ENCODE results near the gene KCNH8.
A peak's percentile ranks its signal among the peaks of the same experiment; 100 is the strongest.

KCNH8 gene

GRCh38 chr3:19139863-19140262 is 8.4 kb upstream of the KCNH8 start:
- Histone ChIP-seq H3K9ac (ENCODE audit: low read depth, low read length) (no peak overlapping the region), H3K27me3 (ENCODE audit: insufficient read depth, low read length) (no peaks in the 10 kb centered on the region), H3K9me3 (ENCODE audit: insufficient read depth, low read depth, low read length) (no peaks in the 10 kb centered on the region), H3K27ac (ENCODE audit: low read depth, low read length) (no peak overlapping the region), H3K36me3 (ENCODE audit: insufficient read depth, low read length) (no peaks in the 10 kb centered on the region), H3K4me1 (ENCODE audit: insufficient read depth, low read length) (peaks cover 10% of the 10 kb centered on the region), H3K4me3 (ENCODE audit: low read length) (no peak overlapping the region)
- 97% methylated on average over 1 of the region's 1 CpG for WGBS

GRCh38 chr3:19146685-19147650 is 1.3 kb upstream of the KCNH8 start:
- peak overlapping the region; percentile 87 for H3K9ac ChIP-seq (ENCODE audit: low read depth, low read length)
- H3K27me3 ChIP-seq (ENCODE audit: insufficient read depth, low read length), result peaks cover 13% of the 10 kb centered on the region
- H3K4me1 ChIP-seq (ENCODE audit: insufficient read depth, low read length), result peaks cover 15% of the 10 kb centered on the region
- under 1% methylated on average over 54 of the region's 60 CpGs for WGBS
- H3K27ac ChIP-seq (ENCODE audit: low read depth, low read length), result peak overlapping the region; percentile 94
- H3K9me3 ChIP-seq (ENCODE audit: insufficient read depth, low read depth, low read length), result no peaks in the 10 kb centered on the region
- H3K4me3 ChIP-seq (ENCODE audit: low read length), result peak overlapping the region; percentile 90
- H3K36me3 ChIP-seq (ENCODE audit: insufficient read depth, low read length), result no peaks in the 10 kb centered on the region

GRCh38 chr3:19148768-19149091 is 420 bp downstream of the KCNH8 start:
- Histone ChIP-seq H3K36me3 (ENCODE audit: insufficient read depth, low read length) (no peaks in the 10 kb centered on the region), H3K27ac (ENCODE audit: low read depth, low read length) (no peak overlapping the region), H3K27me3 (ENCODE audit: insufficient read depth, low read length) (peaks cover 13% of the 10 kb centered on the region), H3K4me3 (ENCODE audit: low read length) (peak overlapping the region; percentile 90), H3K9me3 (ENCODE audit: insufficient read depth, low read depth, low read length) (no peaks in the 10 kb centered on the region), H3K9ac (ENCODE audit: low read depth, low read length) (no peak overlapping the region), H3K4me1 (ENCODE audit: insufficient read depth, low read length) (peaks cover 4% of the 10 kb centered on the region; the same call in 1 of the 2 replicates)
- 1% methylated on average over 12 of the region's 12 CpGs for WGBS

GRCh38 chr3:19149368-19149767 is 1.1 kb downstream of the KCNH8 start:
- Histone ChIP-seq H3K4me1 (ENCODE audit: insufficient read depth, low read length) (peaks cover 4% of the 10 kb centered on the region; the same call in 1 of the 2 replicates), H3K27ac (ENCODE audit: low read depth, low read length) (no peak overlapping the region), H3K9me3 (ENCODE audit: insufficient read depth, low read depth, low read length) (no peaks in the 10 kb centered on the region), H3K27me3 (ENCODE audit: insufficient read depth, low read length) (peaks cover 13% of the 10 kb centered on the region), H3K36me3 (ENCODE audit: insufficient read depth, low read length) (no peaks in the 10 kb centered on the region), H3K4me3 (ENCODE audit: low read length) (peak overlapping the region; percentile 90), H3K9ac (ENCODE audit: low read depth, low read length) (no peak overlapping the region)
- 1% methylated on average over 6 of the region's 6 CpGs for WGBS

- H3K4me1 ChIP-seq (ENCODE audit: insufficient read depth, low read length), result peaks cover 4% of the 10 kb centered on the region; the same call in 1 of the 2 replicates
- no peaks in the 10 kb centered on the region for H3K9me3 ChIP-seq (ENCODE audit: insufficient read depth, low read depth, low read length)
- H3K27ac ChIP-seq (ENCODE audit: low read depth, low read length), result no peak overlapping the region
- no peak overlapping the region for H3K4me3 ChIP-seq (ENCODE audit: low read length)
- H3K36me3 ChIP-seq (ENCODE audit: insufficient read depth, low read length), result no peaks in the 10 kb centered on the region
- H3K27me3 ChIP-seq (ENCODE audit: insufficient read depth, low read length), result peaks cover 13% of the 10 kb centered on the region
- no peak overlapping the region for H3K9ac ChIP-seq (ENCODE audit: low read depth, low read length)
- WGBS, result 88% methylated on average over 1 of the region's 1 CpG
Measured at GRCh38 chr3:19151171-19151570, 2.9 kb downstream of the KCNH8 start.

- Histone ChIP-seq H3K4me1 (ENCODE audit: insufficient read depth, low read length) (0 out of 2 replicates have a peak, but pooled peaks cover 1% of the 10 kb centered on the region), H3K4me3 (ENCODE audit: low read length) (no peak overlapping the region), H3K9ac (ENCODE audit: low read depth, low read length) (no peak overlapping the region), H3K27me3 (ENCODE audit: insufficient read depth, low read length) (no peaks in the 10 kb centered on the region), H3K36me3 (ENCODE audit: insufficient read depth, low read length) (no peaks in the 10 kb centered on the region), H3K27ac (ENCODE audit: low read depth, low read length) (no peak overlapping the region), H3K9me3 (ENCODE audit: insufficient read depth, low read depth, low read length) (no peaks in the 10 kb centered on the region)
- 92% methylated on average over 3 of the region's 3 CpGs for WGBS
Measured at GRCh38 chr3:19154693-19155250, 6.5 kb downstream of the KCNH8 start.

GRCh38 chr3:19155375-19155774 is 7.1 kb downstream of the KCNH8 start:
- 87% methylated on average over 2 of the region's 2 CpGs for WGBS
- Histone ChIP-seq H3K27me3 (ENCODE audit: insufficient read depth, low read length) (no peaks in the 10 kb centered on the region), H3K9ac (ENCODE audit: low read depth, low read length) (no peak overlapping the region), H3K4me1 (ENCODE audit: insufficient read depth, low read length) (peaks cover 2% of the 10 kb centered on the region; the same call in 1 of the 2 replicates), H3K9me3 (ENCODE audit: insufficient read depth, low read depth, low read length) (no peaks in the 10 kb centered on the region), H3K36me3 (ENCODE audit: insufficient read depth, low read length) (no peaks in the 10 kb centered on the region), H3K27ac (ENCODE audit: low read depth, low read length) (no peak overlapping the region), H3K4me3 (ENCODE audit: low read length) (no peak overlapping the region)

GRCh38 chr3:19159966-19160635 is 11.8 kb downstream of the KCNH8 start:
- no peak overlapping the region for H3K9ac ChIP-seq (ENCODE audit: low read depth, low read length)
- H3K27ac ChIP-seq (ENCODE audit: low read depth, low read length), result no peak overlapping the region
- H3K36me3 ChIP-seq (ENCODE audit: insufficient read depth, low read length), result no peaks in the 10 kb centered on the region
- no peaks in the 10 kb centered on the region for H3K27me3 ChIP-seq (ENCODE audit: insufficient read depth, low read length)
- H3K4me1 ChIP-seq (ENCODE audit: insufficient read depth, low read length), result peaks cover 11% of the 10 kb centered on the region
- H3K9me3 ChIP-seq (ENCODE audit: insufficient read depth, low read depth, low read length), result no peaks in the 10 kb centered on the region
- no peak overlapping the region for H3K4me3 ChIP-seq (ENCODE audit: low read length)
- WGBS, result 90% methylated on average over 2 of the region's 2 CpGs

- H3K27ac ChIP-seq (ENCODE audit: low read depth, low read length), result no peak overlapping the region
- H3K4me1 ChIP-seq (ENCODE audit: insufficient read depth, low read length), result peaks cover 7% of the 10 kb centered on the region
- H3K4me3 ChIP-seq (ENCODE audit: low read length), result no peak overlapping the region
- H3K9me3 ChIP-seq (ENCODE audit: insufficient read depth, low read depth, low read length), result no peaks in the 10 kb centered on the region
- no peak overlapping the region for H3K9ac ChIP-seq (ENCODE audit: low read depth, low read length)
- no peaks in the 10 kb centered on the region for H3K27me3 ChIP-seq (ENCODE audit: insufficient read depth, low read length)
- H3K36me3 ChIP-seq (ENCODE audit: insufficient read depth, low read length), result no peaks in the 10 kb centered on the region
- WGBS, result 96% methylated on average over 2 of the region's 2 CpGs
Measured at GRCh38 chr3:19165654-19166053, 17.3 kb downstream of the KCNH8 start.

GRCh38 chr3:19171794-19172193 is 23.5 kb downstream of the KCNH8 start:
- H3K4me3 ChIP-seq (ENCODE audit: low read length), result no peak overlapping the region
- H3K4me1 ChIP-seq (ENCODE audit: insufficient read depth, low read length), result peaks cover 20% of the 10 kb centered on the region
- 80% methylated on average over 2 of the region's 2 CpGs for WGBS
- no peaks in the 10 kb centered on the region for H3K36me3 ChIP-seq (ENCODE audit: insufficient read depth, low read length)
- no peak overlapping the region for H3K27ac ChIP-seq (ENCODE audit: low read depth, low read length)
- H3K9me3 ChIP-seq (ENCODE audit: insufficient read depth, low read depth, low read length), result no peaks in the 10 kb centered on the region
- H3K9ac ChIP-seq (ENCODE audit: low read depth, low read length), result no peak overlapping the region
- no peaks in the 10 kb centered on the region for H3K27me3 ChIP-seq (ENCODE audit: insufficient read depth, low read length)

GRCh38 chr3:19173945-19174344 is 25.6 kb downstream of the KCNH8 start:
- 13% methylated on average over 1 of the region's 1 CpG for WGBS

More at GRCh38 chr3:19173945-19174344, 25.6 kb downstream of the KCNH8 start:
- H3K27ac ChIP-seq (ENCODE audit: low read depth, low read length), result no peak overlapping the region
- H3K4me1 ChIP-seq (ENCODE audit: insufficient read depth, low read length), result peaks cover 20% of the 10 kb centered on the region
- H3K9me3 ChIP-seq (ENCODE audit: insufficient read depth, low read depth, low read length), result no peaks in the 10 kb centered on the region
- H3K36me3 ChIP-seq (ENCODE audit: insufficient read depth, low read length), result no peaks in the 10 kb centered on the region
- no peak overlapping the region for H3K4me3 ChIP-seq (ENCODE audit: low read length)
- H3K9ac ChIP-seq (ENCODE audit: low read depth, low read length), result no peak overlapping the region
- no peaks in the 10 kb centered on the region for H3K27me3 ChIP-seq (ENCODE audit: insufficient read depth, low read length)
